ENCODE results near the gene VWA3A.
"Not testable (repeated sequence)": the region's sequence is repeated elsewhere in the genome, so short reads cannot be mapped to it uniquely, and the experiment has no call there.

The VWA3A gene

DNA sequence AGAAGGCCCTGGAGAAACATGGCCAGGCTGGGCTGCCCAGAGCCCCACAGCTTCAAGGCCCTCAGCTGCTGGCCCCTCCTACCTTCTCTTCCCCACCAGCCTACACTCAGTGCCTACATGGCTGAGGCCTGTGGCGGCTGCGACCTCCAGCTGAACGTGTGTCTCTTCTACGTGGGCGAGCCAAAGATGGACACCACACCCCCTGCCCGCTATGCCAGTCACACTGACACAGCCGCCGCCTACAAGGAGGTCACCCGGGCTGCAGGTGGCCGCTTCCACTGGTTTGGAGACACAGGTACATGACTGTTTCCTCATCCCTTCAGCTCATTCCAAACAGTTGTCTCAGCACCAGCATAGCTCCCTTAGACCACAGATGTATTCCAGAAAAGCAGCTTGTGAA lies 40.5 kb downstream of the VWA3A start:
- DNase-seq (ENCODE audit: low read depth) = no peak

DNA sequence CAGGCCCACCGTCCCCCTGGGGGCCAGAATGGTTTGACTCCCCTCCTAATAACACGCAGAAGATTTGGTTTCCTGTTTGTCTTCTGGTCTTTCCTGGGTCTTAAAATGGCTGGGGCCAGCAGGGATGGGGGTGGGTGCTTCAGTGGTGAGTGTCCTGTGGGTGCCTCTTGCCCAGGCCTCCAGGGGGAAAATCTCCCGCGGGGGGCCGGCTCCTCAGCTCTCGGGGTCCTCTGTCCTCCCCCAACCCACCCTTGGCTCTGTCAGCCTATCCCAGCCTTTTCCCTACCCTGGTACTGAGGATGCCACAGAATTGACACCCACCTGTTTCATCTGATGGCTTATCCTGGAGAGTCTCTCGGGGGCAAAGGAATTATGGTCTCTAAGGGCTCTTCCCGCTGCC lies 46.1 kb downstream of the VWA3A start:
- DNase-seq (ENCODE audit: low read depth) = no peak

DNA sequence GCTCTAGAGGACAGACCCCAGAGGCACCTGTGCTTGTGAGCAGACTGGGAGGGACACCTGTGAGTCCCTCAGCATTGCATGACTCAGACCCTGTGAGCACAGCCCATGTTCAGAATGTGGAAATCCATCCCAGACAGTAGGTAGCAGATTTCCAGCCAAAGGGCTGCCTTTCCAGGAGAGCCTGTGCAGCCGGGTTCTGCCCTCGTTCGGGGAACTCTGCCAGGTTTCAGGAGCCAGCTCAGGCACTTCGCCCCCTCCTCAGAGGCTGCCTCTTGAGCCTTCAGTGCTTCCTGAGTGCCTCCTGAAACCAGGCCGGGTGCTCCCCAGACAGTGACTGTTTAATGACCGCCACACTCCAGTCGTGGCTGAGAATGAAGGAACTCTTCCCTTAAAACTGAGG lies 46.7 kb downstream of the VWA3A start:
- DNase-seq (ENCODE audit: low read depth) = no peak

DNA sequence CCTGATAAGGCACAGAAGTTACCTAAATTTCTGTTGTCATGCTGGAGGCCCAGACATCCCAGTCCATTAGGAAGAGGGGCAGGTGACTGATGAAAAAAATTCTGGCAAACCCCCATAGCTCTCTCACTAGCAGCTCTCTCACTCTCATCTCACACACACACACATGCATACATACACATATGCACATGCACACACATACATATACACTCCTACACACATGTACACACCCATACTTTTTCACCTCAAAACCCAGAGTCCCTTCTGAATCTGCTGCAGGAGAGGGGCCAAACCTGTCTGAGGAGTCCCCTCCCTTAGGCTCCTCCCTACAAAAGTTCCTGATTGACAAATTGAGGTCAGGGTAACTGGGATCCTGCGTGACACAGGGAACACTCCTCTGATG lies 47.4 kb downstream of the VWA3A start:
- no peak for DNase-seq (ENCODE audit: low read depth)

DNA sequence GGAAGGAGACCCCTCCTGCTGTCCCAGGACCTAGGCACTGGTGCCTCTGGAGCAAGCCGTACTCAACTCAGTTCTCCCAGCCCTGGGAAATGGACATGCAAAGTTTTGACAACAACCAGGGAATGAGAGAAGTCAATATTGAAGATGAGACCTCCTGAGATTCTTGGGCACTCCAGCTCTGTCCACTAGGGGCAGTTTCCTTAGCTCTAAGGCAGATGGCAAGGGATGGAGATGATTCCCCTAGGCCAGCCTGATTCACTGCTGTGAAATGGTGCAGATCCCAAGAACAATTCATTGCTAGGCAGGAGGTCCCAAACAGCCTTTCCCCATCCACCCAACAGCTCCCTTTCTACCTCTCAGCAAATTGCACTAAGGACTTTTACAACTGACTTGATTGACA lies 49.4 kb downstream of the VWA3A start:
- DNase-seq (ENCODE audit: low read depth) = no peak

DNA sequence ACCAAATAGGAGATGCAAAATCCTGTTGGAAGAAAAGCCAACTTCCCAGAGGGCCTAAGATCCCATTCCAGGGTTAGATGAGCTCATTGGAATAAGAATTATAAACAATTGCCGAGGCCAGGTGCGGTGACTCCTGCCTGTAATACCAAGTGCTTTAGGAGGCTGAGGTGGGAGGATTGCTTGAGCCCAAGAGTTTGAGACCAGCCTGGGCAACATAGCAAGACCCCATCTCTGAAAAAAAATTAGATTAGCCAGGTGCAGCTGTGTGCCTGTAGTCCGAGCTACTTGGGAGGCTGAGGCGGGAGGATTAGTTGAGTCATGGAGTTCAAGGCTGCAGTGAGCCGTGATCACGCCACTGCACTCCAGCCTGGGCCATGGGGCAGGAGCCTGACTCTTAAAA lies 52.2 kb downstream of the VWA3A start:
- DNase-seq (ENCODE audit: low read depth) = no peak

DNA sequence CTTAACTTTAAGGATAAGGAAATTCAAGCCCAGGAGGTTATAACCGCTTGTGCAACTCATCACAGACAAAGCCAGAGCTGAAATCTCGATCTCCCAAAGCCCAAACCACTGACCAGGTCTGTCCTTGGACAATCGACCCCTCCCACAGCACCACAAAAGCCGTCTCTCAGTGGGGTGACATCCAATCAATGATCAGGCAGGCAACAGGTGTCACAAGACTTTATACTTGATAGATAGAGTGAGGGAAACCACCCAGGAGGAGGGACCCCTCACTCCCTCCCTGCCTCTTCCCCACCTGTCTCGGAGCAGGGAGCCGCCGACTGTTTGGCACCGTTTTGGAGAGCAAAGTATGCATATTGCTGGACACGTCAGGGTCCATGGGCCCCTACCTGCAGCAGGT lies 55.5 kb downstream of the VWA3A start:
- DNase-seq (ENCODE audit: low read depth) = no peak

DNA sequence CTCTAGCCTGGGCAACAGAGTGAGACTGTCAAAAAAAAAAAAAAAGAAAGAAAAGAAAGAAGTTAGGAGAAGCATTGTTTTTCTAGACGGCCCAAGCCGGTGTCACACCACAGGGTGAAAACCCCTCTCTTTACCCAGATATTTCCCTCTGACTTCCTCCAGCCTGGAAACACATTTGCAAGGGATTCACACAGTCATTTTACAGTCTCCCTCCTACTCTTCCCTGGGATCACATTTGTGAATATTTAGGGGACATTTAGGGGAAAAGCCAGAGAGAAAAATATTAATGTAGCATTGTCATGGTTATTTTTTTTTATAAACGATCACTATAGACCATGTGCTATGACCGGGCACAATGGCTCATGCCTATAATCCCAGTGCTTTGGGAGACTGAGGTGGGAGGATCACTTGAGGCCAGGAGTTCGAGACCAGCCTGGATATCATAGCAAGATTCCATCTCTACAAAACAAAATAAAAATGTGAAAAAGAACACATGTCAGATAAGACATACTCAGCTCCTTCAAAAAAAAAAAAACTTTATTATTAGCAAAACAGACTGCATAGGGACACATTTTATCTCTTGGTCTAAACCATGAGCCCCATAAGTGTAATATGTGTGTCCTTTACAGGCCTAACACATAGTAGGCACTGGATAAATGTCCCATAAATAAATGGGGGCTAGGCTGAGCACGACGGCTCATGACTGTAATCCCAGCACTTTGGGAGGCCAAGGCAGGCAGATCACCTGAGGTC lies 59.1 kb downstream of the VWA3A start:
- no peak for DNase-seq (ENCODE audit: low read depth)

DNA sequence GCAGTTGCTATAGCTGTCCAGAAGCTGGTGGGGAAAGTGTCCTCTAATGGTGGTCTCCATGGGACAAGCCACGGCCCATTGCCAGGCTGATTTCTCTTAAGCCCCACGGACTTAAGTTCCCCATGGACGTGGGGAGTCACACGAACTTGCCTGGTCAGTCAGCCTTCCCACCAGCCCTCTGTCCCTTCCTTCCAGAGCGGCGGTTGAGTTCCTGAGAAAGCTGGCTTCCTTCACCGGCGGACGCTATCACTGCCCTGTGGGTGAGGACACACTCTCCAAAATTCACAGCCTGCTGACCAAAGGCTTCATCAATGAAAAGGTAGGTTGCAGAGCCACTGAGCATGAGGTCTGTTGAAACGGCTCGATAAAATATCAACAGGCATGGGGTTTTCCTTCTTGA lies 60.0 kb downstream of the VWA3A start:
- no peak for DNase-seq (ENCODE audit: low read depth)

DNA sequence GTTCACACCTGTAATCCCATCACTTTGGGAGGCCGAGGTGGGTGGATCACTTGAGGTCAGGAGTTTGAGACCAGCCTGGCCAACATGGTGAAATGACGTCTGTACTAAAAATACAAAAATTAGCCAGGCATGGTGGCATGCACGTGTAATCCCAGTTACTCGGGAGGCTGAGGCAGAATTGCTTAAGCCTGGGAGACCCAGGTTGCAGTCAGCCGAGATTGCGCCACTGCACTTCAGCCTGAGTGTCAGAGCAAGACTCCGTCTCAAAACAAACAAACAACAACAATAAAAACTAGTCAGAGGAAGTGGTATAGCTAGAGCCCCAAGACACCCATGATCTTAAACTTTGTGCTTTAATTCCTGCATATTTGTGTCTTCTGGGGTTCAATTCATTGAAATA lies 60.7 kb downstream of the VWA3A start:
- not testable (repeated sequence) for DNase-seq (ENCODE audit: low read depth)

DNA sequence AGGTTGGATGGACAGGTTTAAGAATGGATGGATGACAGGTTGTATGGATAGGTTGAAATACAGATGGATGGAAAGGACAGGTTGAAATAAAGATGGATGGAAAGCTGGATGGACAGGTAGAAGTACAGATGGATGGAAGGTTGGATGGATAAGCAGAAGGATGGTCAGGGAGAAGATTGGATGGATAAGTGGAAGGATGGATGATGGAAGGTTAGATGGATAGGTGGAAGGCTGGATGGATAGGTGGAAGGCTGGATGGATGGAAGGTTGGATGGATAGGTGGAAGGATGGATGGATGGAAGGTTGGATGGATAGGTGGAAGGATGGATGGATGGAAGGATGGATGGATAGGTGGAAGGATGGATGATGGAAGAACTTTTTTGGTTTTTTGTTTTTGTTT lies 69.1 kb downstream of the VWA3A start:
- DNase-seq (ENCODE audit: low read depth) = no peak

DNA sequence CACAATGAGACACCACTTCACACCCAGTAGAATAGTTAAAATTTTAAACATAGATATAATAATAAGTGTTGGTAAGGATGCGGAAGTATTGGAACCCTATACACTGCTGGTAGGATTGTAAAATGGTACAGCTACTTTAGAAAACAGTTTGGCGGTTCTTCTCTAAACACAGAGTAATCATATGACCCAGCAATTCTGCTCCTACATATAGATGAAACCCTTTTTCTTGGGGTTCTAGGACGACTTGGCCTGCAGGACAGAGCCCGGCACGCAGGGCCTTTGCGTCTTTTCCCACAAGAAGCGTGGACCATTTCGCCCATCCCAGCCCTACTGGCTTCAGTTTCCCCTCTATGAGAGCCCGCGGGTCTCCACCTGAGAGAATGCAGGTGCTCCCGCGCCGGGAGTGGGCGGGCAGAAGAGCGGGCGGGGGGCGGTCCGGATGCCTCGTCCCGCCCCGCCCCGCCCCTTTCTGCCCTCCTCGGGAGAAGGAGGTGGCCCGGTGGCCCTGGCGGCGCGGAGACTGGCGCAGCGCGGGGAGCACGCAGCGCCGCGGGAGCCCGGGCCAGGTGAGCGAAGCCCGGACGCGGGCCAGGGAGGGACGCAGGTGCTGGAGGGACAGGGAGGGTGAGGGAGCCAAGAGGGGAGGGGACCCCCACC lies 69.8 kb downstream of the VWA3A start, which contains the start of gene SDR42E2:
Gene SDR42E2, plus strand, starts transcription at position 508 of the 657 bp plus-strand sequence. CDS start 3,077 bp downstream, outside the sequence.
- peak; percentile 20 for DNase-seq (ENCODE audit: low read depth)

DNA sequence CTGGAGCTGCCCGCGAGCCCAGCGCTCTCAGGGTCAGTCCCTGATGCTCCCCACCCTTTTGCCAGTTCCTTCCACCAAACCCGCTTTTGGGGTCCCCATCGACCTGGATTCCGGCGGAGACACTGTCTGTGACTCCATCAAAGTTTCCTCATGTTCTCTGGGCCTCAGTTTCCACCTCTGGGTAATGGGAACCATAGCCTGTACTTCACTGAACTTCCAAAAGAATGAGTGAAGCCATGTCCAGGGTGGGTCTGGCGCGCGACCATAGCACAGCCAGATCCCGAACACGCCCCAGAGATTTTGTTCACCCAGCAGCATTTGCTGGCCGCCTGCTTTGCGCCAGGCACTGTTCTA lies 70.3 kb downstream of the VWA3A start:
- DNase-seq (ENCODE audit: low read depth) = no peak

DNA sequence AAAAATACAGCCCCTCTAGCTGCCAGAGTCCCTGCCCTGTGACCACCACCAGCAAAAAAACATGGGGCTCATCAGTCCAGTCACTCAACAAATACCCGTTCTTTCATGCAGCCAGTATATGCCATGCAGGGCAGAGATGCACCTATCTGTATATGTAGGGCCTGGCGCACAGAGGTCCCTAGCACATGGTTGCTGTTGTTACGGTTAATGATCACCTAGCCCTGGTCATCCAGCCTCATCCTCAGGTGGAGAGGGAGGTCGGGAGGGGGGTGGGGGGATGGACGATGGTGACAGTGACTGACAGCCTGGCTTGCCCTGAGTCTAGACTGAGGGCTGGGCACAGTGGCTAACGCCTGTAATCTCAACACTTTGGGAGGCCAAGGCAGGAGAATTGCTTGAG lies 71.5 kb downstream of the VWA3A start:
- DNase-seq (ENCODE audit: low read depth) = no peak

DNA sequence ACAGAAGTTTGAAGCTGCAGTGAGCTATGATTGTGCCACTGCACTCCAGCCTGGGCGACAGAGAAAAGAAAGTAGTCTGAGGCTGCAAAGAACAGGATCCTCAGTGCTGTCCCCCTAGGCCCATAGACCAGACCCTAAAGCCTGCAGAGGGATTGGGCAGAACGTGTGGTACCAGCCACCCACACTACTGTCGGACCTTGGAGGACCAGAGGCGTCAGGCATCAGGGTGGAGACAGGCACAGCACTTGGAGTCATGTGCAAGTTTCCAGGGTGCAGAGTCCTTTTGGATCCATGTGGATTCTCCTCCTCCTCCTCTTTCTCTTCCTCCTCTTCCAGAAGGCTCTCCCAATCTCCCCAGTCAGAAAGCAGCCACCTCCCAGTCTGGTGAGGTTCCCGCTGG lies 72.1 kb downstream of the VWA3A start:
- DNase-seq (ENCODE audit: low read depth) = no peak

DNA sequence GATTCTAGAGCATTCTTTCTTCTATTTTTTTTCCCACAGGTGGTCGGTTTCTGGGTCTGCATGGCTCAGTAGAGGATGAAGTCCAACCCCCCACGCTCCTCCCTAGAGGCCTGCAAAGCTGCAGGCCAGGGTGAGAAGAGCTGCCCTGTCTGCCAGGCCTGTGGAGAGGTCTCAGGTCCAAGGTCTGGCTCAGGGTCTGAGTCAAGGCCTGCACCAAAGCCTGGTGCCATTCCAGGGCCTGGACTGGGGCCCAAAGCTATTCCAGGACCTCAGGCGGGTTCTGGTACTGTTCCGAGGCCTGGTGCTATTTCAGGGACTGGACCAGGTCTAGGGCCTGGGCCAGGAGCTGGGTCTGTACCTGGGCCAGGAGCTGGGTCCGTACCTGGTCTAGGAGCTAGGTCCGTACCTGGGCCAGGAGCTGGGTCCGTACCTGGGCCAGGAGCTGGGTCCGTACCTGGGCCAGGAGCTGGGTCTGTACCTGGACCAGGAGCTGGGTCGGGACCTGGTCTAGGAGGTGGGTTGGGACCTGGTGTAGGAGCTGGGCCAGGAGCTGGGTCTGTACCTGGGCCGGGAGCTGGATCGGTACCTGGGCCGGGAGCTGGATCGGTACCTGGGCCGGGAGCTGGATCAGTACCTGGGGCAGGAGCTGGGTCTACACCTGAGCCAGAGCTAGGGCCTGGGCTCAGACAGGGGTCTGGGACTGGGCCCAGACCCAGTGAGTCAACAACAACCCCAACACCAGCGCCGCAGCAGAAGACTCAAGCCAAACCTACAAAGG lies 73.4 kb downstream of the VWA3A start:
- no peak for DNase-seq (ENCODE audit: low read depth)

DNA sequence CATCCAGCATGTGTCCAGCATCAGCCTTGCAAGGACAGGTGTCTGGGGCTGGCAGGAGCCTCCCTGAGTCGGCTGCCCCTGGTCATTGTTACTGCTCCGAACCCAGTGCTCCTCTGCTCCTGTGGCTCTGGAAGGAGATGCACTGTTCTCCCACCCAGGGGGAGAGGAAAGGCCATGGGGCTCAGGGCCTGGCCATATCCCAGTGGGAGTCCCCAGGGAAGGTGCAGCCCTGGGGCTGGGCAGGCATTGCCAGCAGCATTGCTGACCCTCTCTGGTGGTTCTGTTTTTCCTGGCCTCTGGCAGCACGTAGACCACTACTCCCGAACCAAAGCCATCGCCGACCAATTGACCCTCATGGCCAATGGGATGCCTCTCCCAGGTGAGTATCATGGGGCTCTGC lies 79.6 kb downstream of the VWA3A start:
- no peak for DNase-seq (ENCODE audit: low read depth)

DNA sequence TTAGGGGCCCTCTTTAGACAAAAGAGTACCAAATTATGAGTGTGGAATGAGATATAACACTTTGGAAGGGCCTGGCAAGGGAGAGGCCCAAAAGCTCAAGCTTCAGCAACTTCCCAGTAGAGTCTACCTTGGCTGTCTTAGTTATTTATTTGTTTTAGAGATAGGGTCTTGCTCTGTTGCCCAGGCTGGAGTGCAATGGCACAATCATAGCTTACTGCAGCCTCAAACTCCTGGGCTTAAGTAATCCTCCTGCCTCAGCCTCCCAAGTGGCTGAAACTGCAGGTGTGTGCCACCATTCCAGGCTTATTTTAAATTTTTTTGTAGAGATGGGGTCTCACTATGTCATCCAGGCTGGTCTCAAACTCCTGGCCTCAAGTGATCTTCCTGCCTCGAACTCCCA lies 80.3 kb downstream of the VWA3A start:
- not testable (repeated sequence) for DNase-seq (ENCODE audit: low read depth)

DNA sequence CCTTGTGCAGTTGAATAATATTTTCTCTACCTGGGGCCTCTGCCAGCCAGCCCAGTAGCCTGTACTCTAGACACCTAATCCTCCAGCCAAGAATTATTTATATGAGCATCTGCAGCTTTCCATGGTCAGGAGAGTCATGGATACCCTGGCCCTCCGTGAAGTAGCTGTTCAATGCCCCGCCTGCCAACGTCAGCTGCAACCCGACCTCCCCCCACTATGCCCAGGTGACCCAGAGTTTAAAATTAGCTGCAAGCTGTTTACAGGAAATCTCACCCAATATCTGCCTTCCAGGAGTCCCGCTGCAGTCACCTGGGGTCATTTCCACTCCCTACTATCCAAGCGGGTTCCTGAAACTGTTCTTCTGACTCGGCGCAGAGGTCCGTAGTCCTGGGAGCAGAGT lies 82.3 kb downstream of the VWA3A start:
- DNase-seq (ENCODE audit: low read depth) = no peak

DNA sequence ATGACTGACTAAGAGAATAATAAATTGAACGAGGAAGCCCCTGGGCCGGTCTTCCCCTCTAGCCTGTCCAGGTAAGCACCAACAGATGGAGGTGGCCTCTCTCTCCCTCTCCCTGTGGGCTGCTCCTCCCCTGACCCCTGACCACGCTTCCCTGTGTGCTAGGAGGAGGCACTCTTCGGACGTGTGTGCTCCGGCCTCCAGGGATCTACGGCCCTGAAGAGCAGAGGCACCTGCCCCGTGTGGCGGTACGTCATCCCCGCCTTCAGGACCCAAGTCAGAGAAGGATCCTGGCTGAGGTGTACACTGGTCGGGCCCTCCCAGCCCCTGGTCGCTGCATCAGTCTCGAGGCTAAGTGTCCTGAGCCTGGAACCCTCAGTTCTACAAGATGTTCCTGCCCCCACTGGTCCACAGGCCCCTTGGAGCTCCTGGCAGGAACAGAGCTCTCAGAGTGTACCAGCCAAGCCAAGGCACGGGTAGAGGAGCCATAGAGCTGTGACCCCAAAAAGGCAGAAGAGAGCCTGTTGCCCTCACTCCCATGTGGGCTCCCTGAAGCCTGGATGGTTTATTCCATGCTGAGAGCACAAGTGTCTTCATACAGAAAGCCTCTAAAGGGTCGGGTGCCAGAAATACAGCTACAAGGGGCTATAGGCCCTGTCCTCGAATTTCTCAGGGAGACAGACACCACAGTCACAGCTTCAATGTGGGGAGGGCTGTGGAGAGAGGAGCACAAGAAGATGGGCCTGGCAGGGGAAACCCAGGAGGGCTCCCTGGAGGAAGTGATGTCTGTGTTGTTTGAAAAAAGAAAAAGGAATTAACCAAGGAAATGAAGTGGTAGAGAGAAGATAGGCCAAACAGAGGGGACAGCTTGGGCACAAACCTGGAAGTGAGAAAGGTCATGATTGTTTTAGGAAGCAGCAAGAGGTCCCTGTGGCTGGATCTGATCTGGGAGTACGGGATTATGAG lies 85.9 kb downstream of the VWA3A start:
- no peak for DNase-seq (ENCODE audit: low read depth)

DNA sequence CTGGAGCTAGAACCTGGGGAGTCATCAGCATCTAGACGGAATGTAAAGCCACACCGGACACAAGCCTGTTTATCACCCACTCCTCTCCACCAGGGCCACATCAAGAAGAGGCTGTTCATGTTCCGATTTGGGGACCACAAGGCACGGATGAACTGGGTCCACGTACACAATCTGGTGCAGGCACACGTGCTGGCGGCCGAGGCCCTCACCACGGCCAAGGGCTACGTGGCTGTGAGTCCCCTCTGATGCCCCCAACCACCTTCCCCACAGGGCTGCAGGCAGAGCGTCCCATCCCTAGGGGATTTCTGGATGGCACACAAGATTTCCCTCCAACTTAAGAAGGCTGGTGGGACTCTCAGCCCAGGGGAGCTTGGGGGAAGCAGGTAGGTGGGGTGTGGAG lies 89.1 kb downstream of the VWA3A start:
- DNase-seq (ENCODE audit: low read depth) = no peak

DNA sequence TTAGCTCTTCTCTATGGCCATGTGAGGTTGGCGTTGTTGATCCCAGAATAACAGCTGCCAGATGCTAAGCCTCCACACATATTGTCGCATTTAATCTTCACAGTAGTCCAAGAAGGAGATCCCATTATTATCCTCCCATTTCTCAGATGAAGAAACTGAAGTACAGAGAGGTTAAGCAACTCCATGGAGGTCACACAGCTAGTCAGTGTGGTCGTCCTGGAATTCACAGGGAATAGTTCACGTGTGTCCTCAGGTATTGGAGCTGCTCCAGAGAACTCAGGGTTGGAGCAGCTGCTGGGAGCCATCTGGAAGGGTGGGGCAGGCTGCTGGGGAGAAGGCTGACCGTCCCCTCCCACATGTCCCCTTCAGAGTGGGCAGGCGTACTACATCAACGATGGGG lies 89.5 kb downstream of the VWA3A start:
- DNase-seq (ENCODE audit: low read depth) = no peak
